Stimulated activated CD4-positive, alpha-beta T cell treated with anti-CD3 and anti-CD28 coated beads, Interleukin-1b, Interleukin-23, amount 100 ng/mL, for 48 hours (primary cell): ENCODE data around the gene TAF10.

Experiments
- DNase-seq: peaks from one replicate; pipeline ENCODE4 v3.0.0-alpha.2; 2020

Gene TAF10

DNA sequence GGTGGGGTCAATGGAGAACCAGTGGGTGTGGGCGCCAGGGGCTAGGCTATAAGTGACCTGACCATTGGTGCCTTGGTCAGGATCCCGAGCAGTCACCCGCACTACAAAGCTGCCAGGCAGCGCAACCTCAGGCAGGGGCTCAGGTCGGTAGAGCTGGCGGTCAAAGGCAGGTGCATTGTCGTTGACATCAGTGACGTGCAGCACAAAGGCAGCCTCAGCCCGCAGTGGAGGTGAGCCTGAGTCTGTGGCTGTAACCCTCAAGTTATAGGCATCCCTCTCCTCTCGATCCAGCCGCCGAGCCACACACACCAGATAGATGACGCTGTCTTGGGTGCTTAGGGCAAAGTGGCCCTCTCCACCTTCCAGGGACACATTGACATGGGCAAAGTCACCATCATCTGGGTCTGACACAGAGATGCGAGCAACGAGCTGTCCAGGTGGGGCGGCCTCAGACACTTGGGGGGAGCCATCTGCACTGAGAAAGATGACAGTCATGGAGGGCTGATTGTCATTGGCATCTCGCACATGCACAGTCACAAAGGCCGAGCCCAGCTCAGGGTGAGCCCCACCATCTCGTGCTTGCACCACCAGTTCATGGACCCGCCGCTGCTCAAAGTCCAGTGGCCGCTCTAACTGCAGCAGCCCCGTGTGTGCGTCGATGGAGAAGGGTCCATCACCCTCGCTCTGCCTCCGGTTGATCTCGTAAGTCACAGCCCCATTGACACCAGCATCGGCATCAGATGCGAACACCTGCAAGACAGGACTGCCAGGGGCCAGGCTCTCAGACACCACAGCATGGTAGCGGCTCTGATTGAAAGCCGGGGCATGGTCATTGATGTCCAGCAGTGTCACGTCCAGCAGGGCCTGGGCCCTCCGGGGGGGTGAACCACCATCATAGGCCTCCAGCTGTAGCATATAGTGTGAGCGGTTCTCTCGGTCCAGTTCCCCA lies 28.3 kb upstream of the TAF10 start:
- no peak for DNase-seq

DNA sequence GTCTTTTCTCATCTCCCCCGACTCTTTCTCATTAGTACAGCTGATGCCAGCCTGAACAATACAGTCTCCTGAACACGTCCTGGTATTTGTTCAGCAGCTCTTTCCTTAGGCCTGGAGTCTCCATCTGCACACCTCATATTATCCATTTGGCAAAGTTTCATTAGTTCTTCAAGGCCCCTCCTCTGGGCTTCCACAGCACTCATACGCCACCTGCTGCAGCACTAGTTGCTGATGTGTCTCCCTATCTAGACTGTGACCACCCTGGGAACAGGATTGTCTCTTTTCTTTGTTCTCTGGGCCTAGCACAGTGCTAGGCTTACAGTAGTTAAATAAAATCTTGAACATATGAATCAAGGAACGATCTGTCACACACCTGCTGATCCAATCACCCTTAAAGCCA lies 26.4 kb upstream of the TAF10 start:
- no peak for DNase-seq

DNA sequence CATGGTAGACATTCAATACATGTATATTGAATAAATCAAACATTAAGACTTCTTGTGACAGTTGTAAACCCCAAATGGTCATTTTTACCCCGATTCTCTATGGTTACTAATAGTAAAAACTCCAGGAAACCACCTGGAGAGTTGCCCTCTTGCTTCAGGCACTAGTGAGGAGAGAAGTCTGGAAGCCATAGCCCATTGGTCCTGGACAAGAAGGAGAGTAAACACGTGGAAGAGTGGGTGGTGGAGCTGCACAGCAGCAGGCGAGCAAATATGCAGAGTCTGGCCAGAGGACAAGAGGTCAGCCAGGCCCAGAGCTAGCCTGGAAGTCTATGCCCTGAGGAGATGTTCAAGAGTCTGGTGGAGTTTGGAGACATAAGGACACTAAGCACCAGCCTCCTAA lies 25.9 kb upstream of the TAF10 start:
- no peak for DNase-seq

DNA sequence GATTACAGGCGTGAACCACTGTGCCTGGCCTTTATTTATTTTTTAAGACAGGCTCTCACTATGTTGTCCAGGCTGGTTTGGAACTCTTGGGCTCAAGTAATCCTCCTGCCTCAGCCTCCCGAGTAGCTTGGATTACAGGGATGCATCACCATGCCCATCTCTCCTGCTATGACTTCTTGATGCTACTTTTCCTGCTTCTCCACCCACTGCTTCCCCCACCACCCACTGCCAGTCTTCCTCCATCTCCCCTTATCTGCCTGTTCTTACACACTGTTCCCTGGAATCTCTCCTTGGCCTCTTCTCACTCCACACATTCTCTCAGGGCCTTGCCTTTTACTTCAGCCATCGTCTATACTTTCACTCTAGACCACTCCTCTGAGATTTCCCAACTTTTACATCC lies 24.5 kb upstream of the TAF10 start:
- DNase-seq = no peak

DNA sequence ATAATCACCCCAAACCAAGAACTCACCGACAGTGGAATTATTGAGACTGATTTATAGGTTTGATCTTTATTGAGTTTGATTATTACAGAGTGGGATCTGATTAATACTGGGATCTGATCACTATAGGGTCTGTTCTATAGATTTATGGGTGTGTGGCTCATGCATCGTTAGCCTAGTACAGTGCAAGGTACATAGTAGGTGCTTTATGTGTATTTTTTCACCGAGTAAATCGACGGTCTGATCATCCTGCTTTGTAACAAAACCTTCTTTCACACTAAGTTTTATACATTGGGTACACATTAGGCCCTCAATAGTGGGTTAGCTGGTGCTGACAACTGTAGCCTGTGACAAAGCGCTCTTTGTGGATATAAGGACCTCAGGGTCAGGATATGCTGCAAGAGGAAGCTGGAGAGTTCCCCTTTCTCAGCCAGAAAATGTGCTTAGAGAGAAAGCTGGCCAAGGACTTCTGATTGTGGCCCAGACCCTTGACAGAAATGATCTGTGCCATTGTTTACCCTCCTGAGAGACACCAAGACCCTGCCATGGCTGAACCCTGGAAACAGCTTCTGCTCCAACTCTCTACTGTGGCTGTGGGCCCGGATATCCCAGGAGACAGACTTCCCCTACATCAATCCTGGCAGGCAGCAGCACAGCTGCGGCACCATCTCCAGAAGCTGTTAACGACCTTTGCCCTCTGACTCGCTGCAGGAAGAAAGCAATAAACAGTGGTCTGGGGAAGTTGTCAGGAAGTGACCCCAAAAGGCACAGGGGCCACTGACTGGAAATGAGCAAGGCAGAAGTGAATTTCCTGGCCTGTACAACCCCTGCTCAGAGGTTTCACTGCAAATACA lies 23.3 kb upstream of the TAF10 start:
- no peak for DNase-seq

DNA sequence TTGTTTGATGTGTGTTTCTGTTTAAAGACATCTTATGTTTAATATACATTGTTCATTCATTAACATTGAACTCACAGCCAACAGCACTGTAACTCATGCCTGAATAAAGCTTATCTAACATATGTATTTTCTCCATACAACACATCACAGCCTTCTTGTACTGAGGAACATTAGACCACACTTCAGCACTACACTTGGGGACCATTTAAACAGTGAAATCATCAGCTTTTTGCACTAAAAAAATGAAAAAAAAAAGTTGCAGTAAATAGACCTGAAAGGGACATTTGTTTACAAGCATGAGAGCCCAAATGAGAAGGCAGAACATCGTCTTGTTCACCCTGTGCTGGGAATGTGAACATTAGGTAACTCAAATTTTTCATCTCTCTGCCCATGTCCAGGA lies 22.5 kb upstream of the TAF10 start:
- DNase-seq = no peak

DNA sequence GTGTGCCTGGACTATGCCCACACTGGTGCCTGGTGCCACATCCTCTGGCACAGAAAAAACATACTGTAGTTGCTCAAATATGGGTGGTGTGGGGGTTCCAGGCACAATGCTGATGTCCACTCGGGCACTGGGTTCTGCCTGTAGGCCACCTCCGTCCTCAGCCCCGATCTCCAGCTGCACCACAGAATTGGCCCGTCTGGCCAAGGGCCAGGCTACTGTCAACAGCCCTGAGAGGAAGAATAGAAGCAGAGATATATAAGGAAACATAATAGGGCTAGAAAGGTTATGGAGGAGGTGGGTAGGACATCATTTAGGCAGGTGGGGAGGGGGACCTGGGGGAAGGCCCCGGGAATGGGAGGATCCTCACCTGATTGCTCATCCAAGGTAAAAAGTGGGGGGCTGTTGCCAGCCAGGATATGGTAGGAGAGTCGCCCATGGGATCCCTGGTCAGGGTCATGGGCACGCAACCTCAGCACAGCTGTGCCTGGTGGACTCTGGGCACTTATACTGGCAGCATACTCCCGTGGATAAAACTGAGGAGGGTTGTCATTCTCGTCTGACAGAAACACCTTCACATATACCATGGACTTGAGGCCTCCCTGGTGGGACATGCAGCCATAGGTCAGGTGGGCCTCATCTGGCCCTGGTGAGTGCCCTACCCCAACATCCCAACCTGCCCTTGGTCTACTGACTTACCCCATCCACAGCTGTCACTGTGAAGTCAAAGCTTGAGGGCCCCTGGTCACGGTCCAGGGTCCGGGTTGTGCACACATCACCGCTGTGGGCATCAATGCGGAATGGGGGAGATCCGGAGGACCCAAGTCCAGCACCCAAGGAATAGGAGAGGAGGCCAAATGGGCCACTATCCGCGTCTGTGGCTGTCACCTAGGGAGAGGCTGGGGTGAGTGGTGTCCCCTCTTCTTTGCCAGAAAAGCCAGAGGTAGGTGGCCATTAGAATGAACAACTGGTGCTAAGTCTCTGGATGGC lies 21.7 kb upstream of the TAF10 start:
- no peak for DNase-seq

DNA sequence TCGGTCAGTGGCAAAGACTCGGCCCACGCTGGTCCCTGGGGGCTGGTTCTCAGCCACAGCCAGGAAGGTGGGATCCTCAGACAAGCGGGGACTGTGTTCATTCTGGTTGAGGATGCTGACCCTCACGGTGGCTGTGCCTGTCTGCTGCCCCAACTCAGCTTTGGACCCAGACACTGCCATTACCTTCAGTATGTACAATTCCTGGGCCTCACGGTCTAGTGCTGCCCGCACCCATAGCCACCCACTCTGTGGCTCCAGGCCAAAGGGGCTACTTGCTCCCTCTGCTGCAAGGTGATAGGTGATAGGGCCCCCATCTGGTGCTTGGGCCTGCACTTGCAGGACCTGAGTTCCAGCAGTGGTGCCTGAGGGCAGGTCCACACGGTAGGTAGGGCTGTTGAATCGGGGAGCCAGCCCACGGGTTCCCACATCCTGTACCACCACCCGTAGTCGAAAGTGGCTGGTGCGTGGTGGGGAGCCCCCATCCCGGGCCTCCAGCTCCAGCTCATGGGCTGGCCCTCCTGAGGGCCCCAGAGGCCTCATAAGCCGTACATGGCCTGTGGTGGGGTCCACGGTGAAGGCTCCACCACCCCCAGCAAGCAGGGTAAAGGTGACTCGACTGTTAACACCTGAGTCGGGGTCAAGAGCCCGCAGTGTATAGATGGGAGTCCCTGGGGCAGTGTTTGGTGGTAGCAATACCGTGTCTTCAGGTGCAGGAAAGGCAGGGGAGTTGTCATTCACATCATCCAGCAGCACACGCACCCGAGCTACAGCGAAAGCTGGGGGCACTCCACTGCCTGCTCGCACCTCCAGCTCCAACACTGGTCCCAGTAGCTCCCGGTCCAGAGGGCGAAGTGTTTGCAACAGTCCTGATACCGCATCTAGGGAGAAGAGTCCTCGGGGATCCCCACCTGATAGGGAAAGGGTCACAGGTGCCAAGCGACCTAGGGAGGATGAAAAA lies 20.4 kb upstream of the TAF10 start:
- DNase-seq = no peak

DNA sequence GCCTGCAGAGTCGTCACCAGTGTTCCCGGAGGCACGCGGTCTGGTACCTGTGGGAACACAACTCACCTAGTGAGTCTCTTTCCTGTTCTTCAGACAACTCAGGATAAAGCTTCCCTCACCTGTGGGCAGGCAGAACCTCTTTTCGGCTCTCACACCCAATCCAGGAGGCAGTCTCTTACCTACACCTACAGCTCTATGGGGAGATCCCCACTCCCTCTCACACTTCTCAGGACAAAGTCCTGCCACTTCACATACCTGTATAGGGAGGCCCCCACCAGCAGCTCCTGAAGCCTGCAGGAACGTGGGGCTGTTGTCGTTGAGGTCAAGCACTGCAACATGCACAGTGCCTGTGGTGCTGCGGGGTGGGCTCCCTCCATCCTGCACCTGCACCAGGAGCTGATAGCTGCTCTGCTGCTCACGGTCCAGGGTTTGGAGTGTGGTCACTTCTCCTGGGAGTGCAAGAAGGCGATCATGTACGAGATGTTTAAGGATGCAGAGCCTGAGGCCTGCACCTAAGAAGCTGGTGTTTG lies 19.4 kb upstream of the TAF10 start:
- DNase-seq = no peak

DNA sequence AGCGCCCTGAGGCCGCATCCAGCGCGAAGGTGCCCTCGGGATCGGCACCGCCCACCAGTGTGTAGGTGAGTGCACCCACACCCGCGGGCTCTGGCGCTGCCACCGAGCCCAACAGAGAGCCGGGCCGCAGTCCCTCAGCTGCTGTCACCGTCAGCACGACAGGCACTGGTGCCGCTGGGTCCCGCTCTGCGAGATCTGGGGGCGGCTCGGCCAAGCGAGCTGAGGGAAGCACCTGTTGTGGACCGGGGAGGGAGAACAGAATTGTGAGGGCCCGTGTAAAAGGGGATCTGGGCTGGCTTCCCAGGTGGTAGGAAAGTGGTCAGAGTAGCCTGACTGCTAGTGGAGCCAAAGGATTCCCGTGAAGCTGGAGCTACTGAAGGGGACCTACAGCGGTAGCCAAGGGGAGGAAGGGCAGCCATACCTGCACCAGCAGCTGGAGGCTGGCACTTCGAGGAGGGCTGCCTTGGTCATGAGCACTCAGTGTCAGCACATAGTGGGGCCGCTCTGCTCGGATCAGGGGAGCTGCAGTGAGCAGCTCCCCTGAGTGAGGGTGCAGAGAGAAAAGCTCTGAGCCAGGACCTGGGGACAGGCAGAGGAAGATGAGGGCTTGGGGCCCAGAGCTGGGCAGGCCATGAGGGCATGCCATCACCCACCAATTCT lies 18.7 kb upstream of the TAF10 start:
- no peak for DNase-seq

DNA sequence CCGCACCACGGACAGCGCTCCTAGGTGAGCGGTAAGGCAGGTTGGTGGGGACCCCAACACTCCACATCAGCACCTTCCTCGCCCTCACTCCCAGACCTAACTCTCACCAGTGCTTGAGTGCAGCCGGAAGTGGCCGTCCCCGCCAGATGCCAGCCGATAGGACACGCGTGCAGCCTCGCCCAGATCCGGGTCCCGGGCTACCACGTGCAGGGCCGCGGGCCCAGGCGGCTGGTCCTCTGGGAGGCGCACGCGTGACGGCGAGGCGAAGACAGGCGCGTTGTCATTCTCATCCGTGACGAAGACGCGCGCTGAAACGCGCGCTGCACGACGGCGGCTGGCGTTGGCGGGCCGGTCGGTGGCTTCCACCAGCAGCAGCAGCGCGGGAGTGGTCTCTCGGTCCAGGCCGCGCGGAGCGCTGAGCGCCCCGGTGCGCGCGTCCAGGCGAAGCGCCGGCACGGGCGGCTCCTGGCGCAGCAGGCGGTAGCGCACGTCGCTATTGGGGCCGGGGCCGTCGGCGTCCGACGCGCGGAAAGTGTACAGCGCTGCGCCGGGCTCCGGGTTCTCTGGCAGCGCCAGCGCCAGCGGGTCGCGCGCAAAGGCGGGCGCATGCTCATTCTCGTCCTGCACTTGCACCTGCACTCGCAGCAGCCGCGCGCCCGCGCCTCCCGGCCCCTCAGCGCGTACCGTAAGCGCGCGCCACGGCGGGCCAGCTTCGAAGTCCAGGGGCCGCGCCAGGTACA lies 18.0 kb upstream of the TAF10 start:
- DNase-seq = no peak

DNA sequence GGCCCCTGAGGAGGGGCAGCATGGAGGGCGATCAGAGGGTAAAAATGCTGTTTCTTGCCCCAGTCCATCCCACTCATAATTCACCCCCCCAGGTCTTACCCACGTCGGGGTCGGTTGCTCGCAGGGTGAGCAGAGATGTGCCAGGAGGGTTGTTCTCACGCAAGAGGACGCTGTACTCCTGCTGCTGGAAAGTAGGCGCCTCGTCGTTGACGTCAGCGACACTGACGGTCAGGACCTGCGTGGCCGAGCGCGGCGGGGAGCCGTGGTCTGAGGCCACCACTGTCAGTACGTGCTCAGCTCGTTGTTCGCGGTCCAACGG lies 17.5 kb upstream of the TAF10 start:
- DNase-seq = no peak

DNA sequence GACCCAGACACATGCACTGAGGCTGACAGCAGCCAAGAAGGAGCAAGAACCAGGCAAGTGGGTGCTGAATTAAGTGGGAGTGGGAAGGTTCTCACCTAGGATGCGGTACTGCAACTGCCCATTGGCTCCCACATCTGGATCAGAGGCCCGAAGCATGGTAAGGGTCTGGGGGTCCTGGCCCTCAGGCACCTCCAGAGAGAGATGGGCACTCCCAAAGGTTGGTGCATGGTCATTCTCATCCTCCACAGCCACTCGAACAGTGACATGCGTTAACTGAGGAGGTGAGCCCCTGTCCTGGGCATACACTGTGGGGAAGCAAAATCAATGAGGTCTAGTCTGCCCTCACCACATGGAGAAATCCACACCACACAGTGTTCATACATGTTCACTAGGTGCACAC lies 16.5 kb upstream of the TAF10 start:
- DNase-seq = no peak

DNA sequence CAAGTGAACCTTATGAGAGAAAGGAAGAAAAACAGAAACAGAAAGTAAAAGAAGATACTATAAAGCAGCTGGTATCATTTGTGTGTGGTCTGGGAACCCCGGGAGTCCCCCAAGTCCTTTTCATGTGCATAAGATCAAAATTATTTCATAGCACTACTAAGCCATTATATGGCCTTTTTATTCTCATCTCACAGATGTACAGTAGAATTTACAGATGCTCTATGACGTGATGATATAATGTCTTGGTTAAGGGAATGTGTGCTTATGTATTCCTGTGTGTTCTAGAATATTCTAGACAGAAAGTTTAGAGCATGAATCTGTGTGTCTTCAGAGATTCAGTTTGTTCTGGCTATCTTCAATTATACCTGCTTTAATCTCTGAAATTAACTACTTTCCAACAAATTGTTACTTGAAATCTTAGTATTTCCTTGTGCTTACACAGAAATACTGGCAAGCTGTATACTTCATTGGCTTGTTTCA lies 15.8 kb upstream of the TAF10 start:
- no peak for DNase-seq

DNA sequence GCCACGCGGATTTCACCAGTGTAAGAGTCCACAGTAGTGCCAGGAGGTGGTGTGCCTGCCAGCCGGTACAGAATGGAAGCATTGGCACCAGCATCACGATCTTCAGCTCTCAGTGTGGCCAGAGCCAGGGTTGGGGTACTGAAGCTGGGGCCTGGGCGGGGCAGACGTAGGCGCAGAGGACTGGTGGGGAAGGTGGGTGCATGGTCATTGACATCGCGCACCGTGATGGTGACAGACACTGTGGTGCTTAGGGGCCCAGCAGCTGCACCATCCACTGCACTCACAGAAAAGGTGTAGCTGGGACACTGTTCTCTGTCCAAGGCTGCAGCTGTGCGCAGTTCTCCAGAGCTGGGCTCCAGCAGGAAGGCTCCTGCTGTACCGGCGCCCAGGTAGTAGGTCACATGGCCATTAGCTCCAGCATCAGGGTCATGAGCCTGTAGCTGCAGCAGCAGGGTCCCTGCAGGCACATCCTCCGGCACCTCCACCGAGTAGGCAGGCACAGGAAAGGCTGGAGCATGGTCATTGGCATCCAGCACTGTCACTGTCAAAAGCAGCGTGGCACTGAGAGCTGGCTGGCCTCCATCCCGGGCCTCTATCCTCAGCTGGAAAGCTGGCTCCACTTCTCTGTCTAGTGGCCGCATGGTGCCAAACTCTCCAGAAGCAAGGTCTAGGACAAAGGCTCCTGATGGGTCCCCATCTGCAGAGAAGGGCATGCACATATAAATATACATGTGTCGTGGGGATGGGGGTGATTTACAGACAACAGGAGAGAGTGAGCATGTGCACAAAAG lies 15.2 kb upstream of the TAF10 start:
- no peak for DNase-seq

DNA sequence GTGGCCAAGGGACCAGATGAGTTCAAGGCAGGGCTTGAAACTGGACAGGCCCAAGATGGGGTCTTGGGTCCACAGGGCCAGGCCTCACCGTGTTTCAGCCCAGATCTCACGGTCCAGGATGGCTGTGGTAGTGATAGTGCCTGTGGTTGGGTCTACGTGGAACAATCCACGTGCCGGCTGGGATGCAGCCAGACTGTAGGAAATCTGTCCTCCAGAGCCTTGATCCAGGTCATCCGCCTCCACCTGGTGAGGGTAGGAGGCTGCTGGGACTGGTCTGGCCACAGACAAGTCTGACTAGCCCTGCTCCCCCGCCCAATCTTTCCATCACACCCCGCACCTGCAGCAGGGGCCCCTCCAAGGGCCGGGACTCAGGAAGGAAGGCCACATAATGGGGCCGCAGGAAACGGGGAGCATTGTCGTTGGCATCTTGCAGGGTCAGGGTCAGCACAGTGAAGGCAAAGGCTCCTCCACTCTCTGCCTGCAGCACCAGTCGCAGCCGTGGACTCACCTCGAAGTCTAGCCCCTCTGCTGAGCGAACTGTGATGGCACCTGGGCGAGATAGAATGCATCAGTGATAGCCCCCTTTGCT lies 13.9 kb upstream of the TAF10 start:
- no peak for DNase-seq

DNA sequence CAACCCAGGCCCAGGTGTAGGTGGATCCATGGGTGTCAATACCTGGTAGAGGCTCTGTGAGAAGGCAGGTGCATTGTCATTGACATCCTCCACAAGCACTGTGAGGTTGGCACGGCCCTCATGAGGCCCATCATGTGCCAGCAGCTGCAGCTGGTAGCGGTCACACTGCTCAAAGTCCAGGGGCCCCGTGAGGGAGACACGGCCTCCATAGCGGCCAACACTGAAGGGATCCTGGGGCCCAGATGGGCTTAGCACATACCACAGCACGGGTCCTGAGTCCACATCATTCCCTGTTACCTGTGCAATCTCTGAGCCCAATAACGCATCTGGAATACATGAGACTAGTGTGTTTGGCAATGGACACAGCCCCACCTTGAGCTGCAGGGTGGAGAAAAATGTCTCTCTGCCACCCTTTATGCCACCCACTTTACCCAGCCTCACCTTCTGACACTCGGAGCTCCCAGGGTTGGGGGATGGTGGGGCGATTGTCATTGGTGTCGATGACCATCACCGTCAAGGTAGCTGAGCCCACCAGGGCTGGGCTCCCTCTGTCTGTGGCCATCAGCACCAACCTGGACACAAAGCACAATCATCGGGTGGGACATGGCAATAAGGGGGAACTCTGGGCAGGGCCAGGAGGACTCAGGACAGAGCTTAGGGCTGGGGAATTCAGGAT lies 13.3 kb upstream of the TAF10 start:
- DNase-seq = no peak
